ENCODE data around the gene ABL2.
A peak's percentile ranks its signal among the peaks of the same experiment; 100 is the strongest.

ABL2 gene

GRCh38 chr1:179128520-179128919 is 101.0 kb downstream of the ABL2 start:
- no peak for DNase-seq

DNA sequence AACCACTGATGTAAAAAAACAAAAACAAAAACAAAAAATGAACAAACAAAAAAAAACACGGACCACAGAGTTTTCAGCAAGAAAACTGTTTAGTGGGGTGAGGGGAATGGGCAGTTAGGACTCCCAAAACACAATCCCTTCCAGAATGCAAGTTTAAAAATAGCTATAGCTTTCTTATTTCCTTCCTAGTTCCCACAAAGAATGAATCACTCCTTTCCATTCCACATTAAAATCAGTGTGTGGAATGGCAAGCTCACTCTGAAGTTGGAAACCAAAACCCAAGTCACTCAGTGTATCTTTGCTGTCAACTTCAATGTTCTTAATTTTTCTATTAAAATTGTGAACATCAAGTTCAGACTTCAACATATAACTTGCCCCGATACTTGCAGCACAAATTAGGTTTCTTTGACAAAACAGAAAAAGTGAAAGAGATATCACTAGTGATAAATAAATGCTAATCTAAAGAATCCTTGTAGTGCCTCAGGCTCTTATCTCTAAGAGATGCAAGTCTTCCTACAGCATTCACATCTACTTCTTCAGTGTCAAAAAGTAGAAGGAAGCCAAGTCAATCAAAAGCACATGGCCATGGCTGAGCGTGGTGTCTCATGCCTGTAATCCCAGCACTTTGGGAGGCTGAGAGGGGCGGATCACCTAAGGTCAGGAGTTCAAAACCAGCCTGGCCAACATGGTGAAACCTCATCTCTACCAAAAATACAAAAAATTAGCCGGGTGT is 102.1 kb downstream of the ABL2 start:
- DNase-seq, result no peak

DNA sequence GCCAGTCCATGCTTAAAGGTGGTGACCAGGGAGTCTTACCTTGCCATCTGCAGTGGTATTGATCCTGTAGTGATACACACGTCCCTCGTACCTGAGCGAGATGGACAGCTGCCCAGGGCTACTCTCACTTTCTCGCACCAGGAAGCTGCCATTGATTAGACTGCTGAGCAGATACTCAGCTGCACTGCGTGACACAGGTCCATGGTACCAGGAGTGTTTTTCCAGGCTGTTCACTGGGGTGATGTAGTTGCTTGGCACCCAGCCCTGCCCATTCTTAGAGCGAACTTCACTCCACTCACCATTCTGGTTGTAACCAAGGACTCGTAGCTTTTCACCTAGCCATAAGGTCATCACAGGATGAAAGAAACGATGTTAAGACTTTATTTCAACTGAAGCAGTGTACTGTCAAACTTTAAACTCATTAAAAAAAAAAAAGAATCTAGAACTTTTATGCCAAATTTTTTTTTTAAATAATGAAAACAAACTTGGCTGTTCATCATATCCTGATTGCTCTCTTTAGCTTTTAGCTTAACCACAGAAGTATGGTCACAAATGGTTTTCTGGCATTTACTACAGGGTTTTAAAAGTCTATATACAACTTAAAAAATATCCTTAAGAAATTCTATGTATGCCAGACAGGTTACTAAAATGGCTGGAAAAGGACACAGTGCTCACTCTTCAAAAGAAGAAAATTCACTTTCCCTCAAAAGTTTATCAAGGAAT is 103.0 kb downstream of the ABL2 start:
- DNase-seq, result no peak

DNA sequence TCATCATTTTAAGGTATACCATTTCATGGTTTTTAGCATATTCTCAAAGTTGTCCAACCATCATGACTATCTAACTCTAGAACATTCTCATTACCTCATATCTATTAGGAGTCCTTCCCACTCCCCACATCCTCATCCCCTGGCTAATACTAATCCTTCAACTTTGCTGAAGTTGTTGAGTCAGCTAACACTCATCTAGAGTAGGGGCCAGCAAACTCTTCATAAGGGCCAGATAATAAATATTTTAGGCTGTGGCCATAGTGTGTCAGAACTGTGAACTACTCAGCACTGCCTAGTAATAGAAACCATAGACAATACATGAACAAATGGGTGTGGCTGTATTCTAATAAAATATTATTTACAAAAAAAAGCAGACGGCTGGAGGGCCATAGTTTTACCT is 104.6 kb downstream of the ABL2 start:
- DNase-seq, result no peak

DNA sequence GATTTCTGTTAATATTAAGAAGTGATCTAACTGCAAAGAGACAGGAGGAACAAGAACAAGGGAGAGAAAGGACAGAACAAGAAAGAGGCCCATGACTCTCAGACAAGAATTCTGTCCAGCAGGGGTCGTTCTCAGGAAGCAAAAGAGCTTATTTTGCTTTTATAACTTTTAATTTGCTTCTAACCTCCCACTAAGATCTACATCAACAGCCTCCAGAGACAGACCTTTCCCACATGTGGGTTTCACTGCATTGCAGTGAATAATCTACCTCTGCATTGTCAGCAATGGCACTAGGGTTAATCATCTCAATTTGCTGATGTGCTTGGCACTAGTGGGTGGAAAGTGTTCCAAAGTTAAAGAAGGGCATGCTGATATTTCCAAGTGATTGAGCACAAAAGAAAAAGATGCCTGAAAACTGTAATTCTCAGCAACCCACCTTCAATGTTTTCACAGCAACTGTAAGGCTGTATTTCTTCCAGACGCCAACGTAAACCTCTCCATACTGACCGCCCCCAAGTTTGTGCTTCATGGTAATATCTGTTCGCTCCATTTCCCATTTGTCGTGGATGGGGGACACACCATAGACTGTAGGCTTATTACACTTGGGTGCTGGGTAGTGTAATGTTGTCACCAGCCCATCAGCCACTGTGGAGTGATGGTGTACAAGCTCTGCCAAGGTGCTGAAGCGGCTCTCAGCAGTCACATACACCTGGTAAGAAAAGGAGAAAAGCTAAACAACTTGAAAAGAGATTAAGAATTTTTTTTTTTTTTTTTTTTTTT is 108.1 kb downstream of the ABL2 start:
- DNase-seq, result peak in 5 of 6 experiments; percentile 4 to 54 (median 12)

DNA sequence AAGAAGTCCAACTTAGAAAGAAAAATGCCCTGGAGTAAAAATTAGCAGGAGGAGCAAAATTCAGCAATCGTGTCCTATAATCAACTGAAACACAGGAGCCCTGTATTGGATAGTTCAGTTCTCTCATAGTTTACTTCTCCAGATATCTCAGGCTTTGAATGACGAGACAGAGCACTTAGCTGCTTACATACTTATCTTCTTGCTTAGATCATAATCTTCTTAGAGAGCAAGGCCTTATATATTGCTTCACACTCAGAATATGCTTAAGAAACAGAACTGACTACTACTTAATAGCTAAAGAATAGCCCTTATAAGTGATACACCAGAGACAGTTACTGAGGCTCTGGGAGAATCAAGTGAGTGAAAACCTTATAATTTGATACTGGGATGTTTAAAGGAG is 108.7 kb downstream of the ABL2 start:
- DNase-seq, result no peak

- DNase-seq, result no peak
Observed at GRCh38 chr1:179119513-179119912, 110.0 kb downstream of the ABL2 start.

- DNase-seq, result no peak
Observed at GRCh38 chr1:179115181-179115580, 114.3 kb downstream of the ABL2 start.

GRCh38 chr1:179108644-179109043 is 120.8 kb downstream of the ABL2 start:
- DNase-seq, result no peak

GRCh38 chr1:179107706-179108629 is 121.5 kb downstream of the ABL2 start:
- DNase-seq, result no peak

DNA sequence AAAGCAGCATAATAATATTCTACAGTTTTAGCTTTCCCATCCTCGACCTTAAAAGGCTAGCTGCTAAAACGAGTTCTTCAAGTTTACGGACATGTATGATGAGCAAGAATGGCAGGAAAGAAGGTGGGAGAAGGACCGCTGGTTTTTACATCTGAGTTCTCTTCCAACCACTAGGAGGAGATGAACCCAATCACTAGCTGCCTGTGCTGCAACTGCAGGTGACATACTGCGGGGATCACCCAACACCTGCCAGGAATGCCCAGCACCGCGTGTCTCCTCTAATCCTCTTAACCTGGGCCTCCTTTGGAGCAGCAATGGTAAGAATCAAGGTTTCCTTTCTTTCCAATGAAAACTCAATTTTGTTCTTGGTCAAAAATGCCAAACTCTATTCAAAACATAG is 124.1 kb downstream of the ABL2 start:
- DNase-seq, result peak in 1 of 6 experiments; percentile 8

DNA sequence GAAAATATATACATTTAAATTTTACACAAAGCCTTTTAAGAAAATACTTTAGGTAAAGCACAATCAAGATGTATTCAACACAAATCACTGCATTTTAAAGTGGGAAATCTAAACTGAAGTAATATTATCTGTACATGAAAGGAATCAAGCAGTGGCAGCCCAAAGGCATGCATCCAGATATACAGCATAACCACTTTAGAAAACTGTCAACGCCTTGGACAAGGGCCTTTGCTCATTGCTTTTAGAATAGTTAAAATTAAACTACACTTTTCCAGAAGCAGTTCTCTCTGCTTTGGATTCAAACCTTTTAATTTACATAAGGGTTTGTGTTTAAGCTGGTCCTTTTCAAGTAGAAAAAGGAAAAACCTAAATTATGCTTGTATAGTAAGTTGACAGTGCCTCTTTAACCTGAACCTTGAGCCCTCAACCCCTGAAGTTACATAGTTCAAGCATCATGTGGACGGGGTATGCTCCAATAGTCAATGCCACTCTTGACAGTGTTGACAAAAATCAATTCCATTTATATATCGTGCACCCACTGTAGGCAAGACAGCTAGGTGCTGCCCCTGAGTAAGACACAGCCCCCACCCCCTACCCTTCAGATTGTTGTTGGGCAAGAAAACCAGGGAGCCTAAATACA is 124.7 kb downstream of the ABL2 start:
- DNase-seq, result no peak

- no peak for DNase-seq
Observed at GRCh38 chr1:179103999-179104398, 125.5 kb downstream of the ABL2 start.

DNA sequence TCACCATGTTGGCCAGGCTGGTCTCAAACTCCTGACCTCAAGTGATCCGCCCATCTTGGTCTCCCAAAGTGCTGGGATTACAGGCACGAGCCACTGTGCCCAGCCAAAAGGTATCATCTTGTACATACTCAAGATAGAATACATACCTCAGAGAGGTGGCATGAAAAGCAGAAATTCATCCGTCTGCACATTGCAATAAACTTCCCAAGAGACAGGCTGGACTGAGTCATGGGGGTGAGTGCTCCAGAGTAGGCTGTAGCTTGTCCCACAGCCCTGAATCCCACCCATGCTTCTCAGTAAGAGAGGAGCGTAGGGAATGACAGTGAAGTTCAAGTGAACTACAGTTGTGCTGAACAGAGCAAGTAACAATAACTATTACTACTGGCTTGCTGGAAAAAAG is 127.9 kb downstream of the ABL2 start:
- no peak for DNase-seq

GRCh38 chr1:179099891-179100290 is 129.6 kb downstream of the ABL2 start:
- DNase-seq, result no peak

- DNase-seq, result no peak
Observed at GRCh38 chr1:179095924-179096323, 133.6 kb downstream of the ABL2 start.

- DNase-seq, result no peak
Observed at GRCh38 chr1:179095377-179095776, 134.1 kb downstream of the ABL2 start.

- no peak for DNase-seq
Observed at GRCh38 chr1:179094818-179095217, 134.7 kb downstream of the ABL2 start.

DNA sequence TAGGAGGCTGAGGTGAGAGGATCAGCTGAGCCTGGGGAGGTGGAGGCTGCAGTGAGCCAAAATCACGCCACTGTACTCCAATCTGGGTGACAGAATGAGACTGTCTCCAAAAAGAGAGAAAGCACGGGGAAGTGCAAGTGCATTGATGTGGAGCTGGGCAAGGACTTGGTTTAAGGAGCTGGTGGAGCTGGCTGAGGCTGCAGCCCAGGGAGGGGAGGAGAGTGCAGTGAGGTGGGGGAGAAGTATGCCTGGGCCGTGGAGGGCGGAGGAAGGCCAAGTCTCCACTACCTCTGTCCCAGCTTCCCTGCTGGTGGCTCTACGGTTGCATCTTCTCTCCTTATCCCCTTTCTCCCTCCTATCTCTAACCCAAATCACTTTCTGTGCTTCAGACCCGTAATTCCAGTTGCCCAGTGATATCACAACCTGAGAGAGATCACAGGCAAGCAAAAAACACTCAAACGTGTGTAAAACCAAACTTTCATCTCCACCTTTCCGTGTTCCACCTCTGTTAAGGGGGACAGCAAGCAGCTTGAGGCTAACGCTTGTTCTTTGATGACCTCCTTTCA is 136.5 kb downstream of the ABL2 start:
- DNase-seq, result no peak

- no peak for DNase-seq
Observed at GRCh38 chr1:179091691-179092165, 137.7 kb downstream of the ABL2 start.

- DNase-seq, result no peak
Observed at GRCh38 chr1:179090923-179091322, 138.6 kb downstream of the ABL2 start.

DNA sequence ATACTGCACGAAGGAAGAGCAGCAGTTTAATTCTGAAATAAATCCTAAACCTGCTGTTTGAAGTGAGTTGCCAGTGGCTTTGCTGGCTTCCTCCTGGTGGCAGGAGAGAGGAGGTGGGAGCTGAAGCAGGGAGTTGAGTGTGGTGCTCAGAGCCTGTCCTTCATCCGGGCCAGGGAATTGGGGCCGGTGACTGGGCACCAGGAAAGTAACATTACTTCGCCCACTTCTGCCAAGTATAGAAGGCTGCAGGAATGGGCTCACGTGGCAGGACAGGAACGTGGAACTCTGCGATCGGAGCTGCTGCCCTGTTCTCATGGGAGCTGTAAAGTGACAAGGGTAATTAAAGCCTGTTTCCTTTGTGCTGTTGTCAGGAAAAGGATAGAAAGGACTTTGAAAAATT is 139.0 kb downstream of the ABL2 start:
- DNase-seq, result no peak
